OCI-LY3 (cell line): ENCODE results near the gene CSTPP1.

Source experiments
- H2AFZ ChIP-seq: fragments of 200-600, 300-600 bp; shearing (Covaris generic); 2 replicates; pipeline ENCODE4 v1.6.0; 2014; ENCODE audit warnings: antibody characterized with exemption, low read depth, low read length
- H3K27ac ChIP-seq: fragments of 200-600, 300-600 bp; sonication (generic); 2 replicates; pipeline ENCODE4 v1.5.1; 2014; ENCODE audit warnings: mild to moderate bottlenecking, low read length, moderate library complexity, mixed read lengths
- H3K27me3 ChIP-seq: fragments of 200-600, 300-600 bp; sonication (generic); 2 replicates; pipeline ENCODE4 v1.6.1; 2014; ENCODE audit warnings: low read depth, low read length, mixed read lengths
- H3K36me3 ChIP-seq: fragments of 200-600, 300-600 bp; sonication (generic); replicated peaks from 2 replicates; pipeline ENCODE3; 2014; ENCODE audit warnings: low read depth, low read length, mixed read lengths
- H3K4me1 ChIP-seq: fragments of 300-600, 200-600 bp; sonication (generic); 2 replicates; pipeline ENCODE4 v1.6.1; 2014; ENCODE audit warnings: low read length, mixed read lengths
- H3K4me2 ChIP-seq: fragments of 200-600, 300-600 bp; sonication (generic); 2 replicates; pipeline ENCODE4 v1.6.1; 2014; ENCODE audit warnings: low read length, mixed read lengths
- H3K4me3 ChIP-seq: fragments of 300-600, 200-600 bp; sonication (generic); 2 replicates; pipeline ENCODE4 v1.5.1; 2014; ENCODE audit warnings: antibody characterized with exemption, mild to moderate bottlenecking, low read length, moderate library complexity
- H3K79me2 ChIP-seq: fragments of 300-600, 200-600 bp; shearing (Covaris generic); 2 replicates; pipeline ENCODE4 v1.6.1; 2014; ENCODE audit warnings: mild to moderate bottlenecking, low read length, mixed read lengths
- H3K9ac ChIP-seq: fragments of 300-600, 200-600 bp; shearing (Covaris generic); 2 replicates; pipeline ENCODE4 v1.6.0; 2014; ENCODE audit warnings: mild to moderate bottlenecking, low read length, moderate library complexity
- H3K9me3 ChIP-seq: fragments of 200-600, 300-600 bp; shearing (Covaris generic); 2 replicates; pipeline ENCODE4 v1.6.1; 2014; ENCODE audit warnings: low read length, mixed read lengths; ENCODE audit not compliant: insufficient read depth
- H4K20me1 ChIP-seq: fragments of 200-600, 300-600 bp; sonication (generic); 2 replicates; pipeline ENCODE4 v1.6.1; 2016; ENCODE audit warnings: low read length, mixed read lengths; ENCODE audit not compliant: insufficient read depth
- CTCF ChIP-seq: fragments of 200-600, 300-600 bp; sonication (generic); IDR thresholded peaks from 2 replicates; pipeline ENCODE4 v1.5.1; 2014; ENCODE audit warnings: antibody characterized with exemption, low read length, low read depth
- EZH2phosphoT487 ChIP-seq: fragments of 200-600 bp; shearing (Covaris generic); IDR thresholded peaks from 2 replicates; pipeline ENCODE4 v1.6.1; 2018; ENCODE audit warnings: antibody characterized with exemption, mixed run types, low read depth

The CSTPP1 gene

GRCh38 chr11:46949297-46949696, 12.7 kb downstream of the CSTPP1 start:
- no peak for TF ChIP-seq CTCF

DNA sequence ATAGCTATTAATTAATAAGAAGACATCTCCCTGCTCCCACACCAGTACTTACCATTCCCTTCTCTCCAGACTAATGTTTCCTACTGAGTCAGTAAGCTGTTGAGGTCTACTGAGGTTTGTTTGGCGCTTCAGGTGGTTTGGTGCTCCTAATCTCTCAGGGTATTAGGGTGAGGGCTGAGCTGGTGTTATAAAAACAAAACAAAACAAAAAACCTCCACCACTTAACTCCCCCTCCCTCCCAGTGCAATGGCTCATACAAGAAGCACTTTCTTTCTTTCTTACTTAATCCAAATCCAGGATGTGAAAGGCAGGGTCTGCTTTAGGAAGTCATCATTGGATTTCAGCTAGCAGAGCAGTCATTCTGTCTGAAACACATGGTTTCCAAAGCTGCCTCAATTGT, 15.3 kb downstream of the CSTPP1 start:
- Histone ChIP-seq H3K27me3 (no peaks in the 10 kb centered on the region), H3K4me2 (no peak overlapping the region)
- TF ChIP-seq CTCF (no peak), EZH2phosphoT487 (no peak)

More at GRCh38 chr11:46949297-46949696, 12.7 kb downstream of the CSTPP1 start:
- H3K9me3 ChIP-seq: no peaks in the 10 kb centered on the region
- H4K20me1 ChIP-seq: no peaks in the 10 kb centered on the region
- peaks cover 18% of the 10 kb centered on the region for H3K4me1 ChIP-seq
- no peaks in the 10 kb centered on the region for H3K36me3 ChIP-seq
- no peak overlapping the region for H3K4me2 ChIP-seq
- H3K9ac ChIP-seq: no peak overlapping the region
- no peak overlapping the region for H3K4me3 ChIP-seq
- no peak overlapping the region for H2AFZ ChIP-seq
- H3K27me3 ChIP-seq: no peaks in the 10 kb centered on the region
- no peak overlapping the region for H3K27ac ChIP-seq
- no peaks in the 10 kb centered on the region for H3K79me2 ChIP-seq

DNA sequence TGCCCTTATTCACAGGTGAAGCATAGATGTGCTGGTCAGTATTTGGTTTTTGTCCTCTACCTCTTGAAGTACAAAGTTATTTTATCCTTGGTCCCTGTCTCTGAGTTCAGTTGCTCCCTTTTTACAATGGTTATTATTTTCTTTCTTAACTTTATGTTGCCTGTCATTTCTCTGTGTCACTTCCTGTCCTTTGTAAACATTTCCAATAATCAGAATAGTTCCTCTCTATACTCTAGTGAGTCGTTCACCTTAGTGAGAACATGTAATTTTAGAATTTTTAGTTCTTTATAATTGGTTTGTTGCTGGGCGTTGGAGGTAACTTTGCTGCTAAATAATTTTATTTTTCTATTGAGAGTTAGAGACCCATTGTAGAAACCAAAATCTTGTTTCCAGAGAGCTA, 16.0 kb downstream of the CSTPP1 start:
- H3K4me3 ChIP-seq: no peak overlapping the region
- H3K79me2 ChIP-seq: no peaks in the 10 kb centered on the region
- no peaks in the 10 kb centered on the region for H3K9me3 ChIP-seq
- TF ChIP-seq CTCF (no peak), EZH2phosphoT487 (no peak)
- no peaks in the 10 kb centered on the region for H3K27me3 ChIP-seq
- no peak overlapping the region for H2AFZ ChIP-seq
- no peak overlapping the region for H3K4me2 ChIP-seq
- no peaks in the 10 kb centered on the region for H3K36me3 ChIP-seq
- H3K4me1 ChIP-seq: peaks cover 9% of the 10 kb centered on the region
- no peaks in the 10 kb centered on the region for H4K20me1 ChIP-seq
- no peak overlapping the region for H3K9ac ChIP-seq
- no peak overlapping the region for H3K27ac ChIP-seq

More for the DNA sequence above, 15.3 kb downstream of the CSTPP1 start:
- Histone ChIP-seq H3K27ac (no peak overlapping the region), H3K36me3 (no peaks in the 10 kb centered on the region), H4K20me1 (no peaks in the 10 kb centered on the region), H3K9ac (no peak overlapping the region), H3K4me1 (peaks cover 15% of the 10 kb centered on the region), H3K9me3 (no peaks in the 10 kb centered on the region), H3K79me2 (no peaks in the 10 kb centered on the region), H3K4me3 (no peak overlapping the region), H2AFZ (no peak overlapping the region)

DNA sequence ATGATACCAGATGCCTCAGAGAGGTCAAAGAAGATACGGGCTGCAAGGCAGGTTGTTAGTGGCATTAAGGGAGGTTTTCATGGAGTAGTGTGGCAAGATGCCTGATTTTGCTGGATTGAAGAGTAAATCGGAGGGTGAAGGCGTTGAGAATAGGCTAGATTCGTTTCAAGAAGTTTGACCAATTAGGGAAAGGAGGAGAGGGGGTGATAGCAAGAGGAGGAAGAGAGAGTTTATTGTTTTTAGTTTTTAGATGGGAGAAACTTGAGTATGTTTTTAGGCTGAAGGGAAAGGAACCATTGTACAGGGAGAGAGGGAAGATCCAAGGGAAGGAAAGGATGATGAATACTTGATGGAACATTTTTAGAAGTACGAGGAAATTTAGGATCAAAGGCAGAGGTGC, 16.5 kb downstream of the CSTPP1 start:
- H3K4me2 ChIP-seq: no peak overlapping the region
- H3K4me3 ChIP-seq: no peak overlapping the region
- H3K9ac ChIP-seq: no peak overlapping the region
- H3K79me2 ChIP-seq: no peaks in the 10 kb centered on the region
- no peaks in the 10 kb centered on the region for H3K36me3 ChIP-seq
- TF ChIP-seq CTCF (no peak), EZH2phosphoT487 (no peak)
- no peaks in the 10 kb centered on the region for H3K9me3 ChIP-seq
- H4K20me1 ChIP-seq: no peaks in the 10 kb centered on the region
- no peaks in the 10 kb centered on the region for H3K27me3 ChIP-seq
- H3K27ac ChIP-seq: no peak overlapping the region
- H2AFZ ChIP-seq: no peak overlapping the region
- H3K4me1 ChIP-seq: peaks cover 3% of the 10 kb centered on the region
